PFSK-1 (cell line): Measurements from ENCODE around the gene SIPA1L3.

Experiments used
- FOXP2 ChIP-seq: optimal IDR thresholded peaks from 2 replicates; pipeline ENCODE3; 2011; ENCODE audit warnings: borderline replicate concordance, control low read depth, inconsistent platforms; ENCODE audit not compliant: insufficient read depth; ENCODE audit errors: extremely low read length, extremely low read depth
- POLR2AphosphoS5 ChIP-seq: IDR thresholded peaks from 2 replicates; pipeline ENCODE4 v1.6.1; 2012; ENCODE audit warnings: low read depth, mild to moderate bottlenecking, control low read depth, low read length, moderate library complexity
- SIN3A ChIP-seq: IDR thresholded peaks from 2 replicates; pipeline ENCODE4 v1.6.1; 2012; ENCODE audit warnings: mild to moderate bottlenecking, low read length, moderate library complexity, borderline replicate concordance; ENCODE audit not compliant: insufficient read depth
- TAF1 ChIP-seq: IDR thresholded peaks from 2 replicates; pipeline ENCODE4 v1.6.1; 2012; ENCODE audit warnings: low read length, control low read depth, borderline replicate concordance; ENCODE audit not compliant: insufficient read depth
- TF ChIP-seq, protein P1 (sequence below), 2 experiments: IDR thresholded peaks; 2 replicates each; pipeline versions ENCODE4 v1.6.1 to v1.8.0; 2011 to 2012; ENCODE audit warnings: low read depth in 2 of 2, low read length in 2 of 2, control low read depth in 1 of 2, inconsistent platforms in 1 of 2, mild to moderate bottlenecking in 1 of 2, moderate library complexity in 1 of 2; ENCODE audit not compliant: insufficient read depth in 1 of 2

SIPA1L3 gene

DNA sequence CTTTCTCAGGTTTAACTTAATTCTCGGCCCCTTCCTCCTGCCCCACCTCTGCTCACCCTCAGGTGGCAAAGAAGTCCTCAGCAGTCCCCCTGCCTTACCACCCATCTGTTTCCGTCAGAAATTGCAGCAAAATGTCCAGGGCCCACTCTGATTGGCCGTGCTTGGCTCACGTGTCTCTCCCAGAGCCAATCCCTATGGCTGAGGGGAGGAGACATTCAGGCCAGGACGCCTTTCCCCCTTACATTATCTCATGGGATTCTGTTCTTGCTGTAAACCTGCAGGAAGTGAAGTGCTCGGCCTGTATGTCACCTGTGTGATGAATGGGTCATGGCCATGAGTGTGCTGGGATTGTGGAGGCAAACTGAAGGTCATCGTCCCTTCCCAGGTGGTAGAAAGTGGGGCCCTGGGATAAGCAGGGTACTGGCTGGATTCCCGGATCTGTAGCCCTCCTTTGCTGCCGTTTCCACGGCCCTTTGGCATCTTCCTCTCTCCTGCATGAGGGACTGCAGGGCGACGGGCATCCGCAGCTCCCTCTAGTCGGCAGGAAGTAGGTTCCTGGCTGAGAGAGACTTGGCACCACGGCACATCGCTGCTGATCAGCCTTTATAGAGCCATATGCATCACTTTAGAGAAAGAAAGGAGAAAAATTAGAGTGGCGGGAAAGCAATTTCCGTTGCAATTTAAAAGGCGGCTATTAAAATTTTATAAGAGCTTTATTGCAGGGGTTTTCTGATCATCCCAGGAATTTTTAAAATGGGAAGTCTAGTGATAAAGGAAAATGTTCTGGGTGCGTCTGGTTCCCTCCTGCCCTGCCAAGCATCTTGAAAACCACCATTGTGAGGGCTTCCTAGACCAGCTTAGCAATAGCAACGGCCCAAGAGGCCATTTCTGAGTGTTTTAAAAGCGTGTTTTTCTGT is 118.2 kb downstream of the SIPA1L3 start:
- TF ChIP-seq, protein P1, sequence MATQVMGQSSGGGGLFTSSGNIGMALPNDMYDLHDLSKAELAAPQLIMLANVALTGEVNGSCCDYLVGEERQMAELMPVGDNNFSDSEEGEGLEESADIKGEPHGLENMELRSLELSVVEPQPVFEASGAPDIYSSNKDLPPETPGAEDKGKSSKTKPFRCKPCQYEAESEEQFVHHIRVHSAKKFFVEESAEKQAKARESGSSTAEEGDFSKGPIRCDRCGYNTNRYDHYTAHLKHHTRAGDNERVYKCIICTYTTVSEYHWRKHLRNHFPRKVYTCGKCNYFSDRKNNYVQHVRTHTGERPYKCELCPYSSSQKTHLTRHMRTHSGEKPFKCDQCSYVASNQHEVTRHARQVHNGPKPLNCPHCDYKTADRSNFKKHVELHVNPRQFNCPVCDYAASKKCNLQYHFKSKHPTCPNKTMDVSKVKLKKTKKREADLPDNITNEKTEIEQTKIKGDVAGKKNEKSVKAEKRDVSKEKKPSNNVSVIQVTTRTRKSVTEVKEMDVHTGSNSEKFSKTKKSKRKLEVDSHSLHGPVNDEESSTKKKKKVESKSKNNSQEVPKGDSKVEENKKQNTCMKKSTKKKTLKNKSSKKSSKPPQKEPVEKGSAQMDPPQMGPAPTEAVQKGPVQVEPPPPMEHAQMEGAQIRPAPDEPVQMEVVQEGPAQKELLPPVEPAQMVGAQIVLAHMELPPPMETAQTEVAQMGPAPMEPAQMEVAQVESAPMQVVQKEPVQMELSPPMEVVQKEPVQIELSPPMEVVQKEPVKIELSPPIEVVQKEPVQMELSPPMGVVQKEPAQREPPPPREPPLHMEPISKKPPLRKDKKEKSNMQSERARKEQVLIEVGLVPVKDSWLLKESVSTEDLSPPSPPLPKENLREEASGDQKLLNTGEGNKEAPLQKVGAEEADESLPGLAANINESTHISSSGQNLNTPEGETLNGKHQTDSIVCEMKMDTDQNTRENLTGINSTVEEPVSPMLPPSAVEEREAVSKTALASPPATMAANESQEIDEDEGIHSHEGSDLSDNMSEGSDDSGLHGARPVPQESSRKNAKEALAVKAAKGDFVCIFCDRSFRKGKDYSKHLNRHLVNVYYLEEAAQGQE (IDR thresholded peaks at IDR 0.05; ENCODE audit: insufficient read depth in 1 of 2, low read depth in 2 of 2, low read length in 2 of 2), result no peak
- TF ChIP-seq SIN3A (no peak), FOXP2 (no peak), TAF1 (no peak), POLR2AphosphoS5 (no peak)

DNA sequence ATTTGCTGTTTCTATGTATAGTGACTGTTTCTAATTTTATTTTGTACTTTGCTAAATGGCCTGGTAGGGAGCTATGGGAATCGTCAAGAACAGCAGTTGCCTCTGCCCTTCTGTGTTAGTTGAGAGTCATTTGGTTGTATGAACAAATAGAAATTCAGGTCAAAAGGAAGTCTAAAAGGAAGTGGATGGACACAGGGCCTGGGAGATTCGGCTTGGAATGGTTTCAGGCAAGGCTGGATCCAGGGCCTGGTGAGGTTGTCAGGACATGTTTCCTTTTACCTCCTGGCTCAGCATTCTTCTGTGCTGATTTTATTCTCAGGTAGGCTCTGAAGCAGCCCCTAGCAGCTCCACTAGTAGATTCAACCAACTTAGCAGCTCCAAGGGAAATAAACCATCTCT is 118.9 kb downstream of the SIPA1L3 start:
- TF ChIP-seq TAF1, result no peak
- TF ChIP-seq POLR2AphosphoS5, result no peak
- no peak for TF ChIP-seq FOXP2

DNA sequence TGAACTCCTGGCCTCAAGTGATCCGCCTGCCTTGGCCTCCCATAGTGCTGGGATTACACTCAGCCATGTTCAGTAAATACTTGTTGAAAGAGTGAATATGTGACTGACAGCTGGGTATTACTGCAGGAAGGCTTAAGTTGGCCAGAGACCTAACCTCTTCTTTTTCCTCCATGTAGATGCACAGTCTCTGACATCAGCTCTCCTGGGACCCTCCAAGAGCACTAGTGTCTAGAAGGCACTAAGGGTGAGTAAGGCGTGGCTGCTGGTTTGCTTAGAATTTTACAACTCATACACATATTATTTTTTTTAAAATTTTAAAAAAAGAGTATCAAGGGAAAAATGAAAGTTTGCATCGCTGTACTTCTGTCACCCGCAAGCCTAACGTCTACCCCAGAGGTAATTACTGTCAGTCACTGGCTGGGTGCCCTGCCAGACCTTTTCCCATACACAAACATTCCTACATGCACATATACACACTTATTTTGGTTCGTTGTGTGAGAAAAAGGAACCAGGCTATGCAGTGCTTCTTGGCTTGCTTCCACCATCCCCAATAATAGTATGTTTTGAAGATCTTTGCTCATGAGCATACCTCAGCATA is 122.0 kb downstream of the SIPA1L3 start:
- no peak for TF ChIP-seq FOXP2
- no peak for TF ChIP-seq POLR2AphosphoS5
- TF ChIP-seq, protein P1 (IDR thresholded peaks at IDR 0.05; ENCODE audit: insufficient read depth in 1 of 2, low read depth in 2 of 2, low read length in 2 of 2), result no peak
- no peak for TF ChIP-seq TAF1
- TF ChIP-seq SIN3A, result no peak

DNA sequence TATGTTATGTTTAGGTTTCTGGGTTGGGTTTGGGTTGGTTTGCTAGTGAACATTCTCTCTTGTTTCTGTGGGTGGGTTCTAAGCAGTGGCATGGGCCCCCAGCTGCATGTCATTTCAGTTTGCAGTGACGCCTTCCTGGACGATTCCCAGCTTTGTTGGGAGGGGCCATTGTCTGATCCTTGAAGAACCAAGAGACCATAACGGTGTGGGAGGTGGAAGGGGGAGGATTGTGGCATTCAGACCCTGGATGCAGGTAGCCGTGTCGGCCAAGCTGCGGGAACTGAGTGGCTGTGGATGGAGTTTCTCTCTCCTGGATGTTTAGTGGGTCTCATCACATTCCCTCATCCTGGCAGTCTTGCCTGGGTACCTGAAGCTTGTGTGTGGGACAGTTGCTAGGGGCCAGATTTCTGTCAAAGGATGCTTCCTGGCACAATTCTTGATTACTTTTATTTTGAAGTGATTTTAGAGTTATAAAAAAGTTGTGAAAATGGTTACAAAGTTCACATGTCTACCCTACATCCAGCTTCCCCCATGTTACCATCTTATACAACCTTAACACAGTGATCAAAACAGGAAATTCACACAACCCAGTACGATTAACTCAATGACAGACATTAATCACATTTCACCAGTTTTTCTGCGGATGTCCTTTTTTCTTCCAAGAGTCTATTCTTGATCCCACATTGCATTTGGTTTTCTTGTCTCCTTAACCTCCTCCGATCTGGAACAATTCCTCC is 123.8 kb downstream of the SIPA1L3 start:
- TF ChIP-seq, protein P1 (IDR thresholded peaks at IDR 0.05; ENCODE audit: insufficient read depth in 1 of 2, low read depth in 2 of 2, low read length in 2 of 2), result no peak
- TF ChIP-seq FOXP2 (no peak), TAF1 (no peak), SIN3A (no peak), POLR2AphosphoS5 (no peak)

DNA sequence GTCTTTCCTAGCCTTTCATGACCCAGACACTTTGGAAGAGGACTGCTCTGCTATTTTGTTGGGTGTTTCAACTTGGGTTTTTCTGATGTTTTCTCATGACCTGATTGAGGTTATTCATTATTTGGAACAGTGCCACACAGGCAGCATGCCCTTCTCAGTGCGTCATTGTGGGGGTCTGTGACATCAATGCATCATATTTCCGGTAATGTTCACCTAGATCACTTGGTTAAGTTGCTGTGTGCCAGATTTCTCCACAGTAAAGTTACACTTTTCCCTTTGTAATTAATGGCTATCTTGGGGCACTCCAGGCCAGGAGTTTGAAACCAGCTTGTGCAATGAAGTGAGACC is 124.4 kb downstream of the SIPA1L3 start:
- TF ChIP-seq, protein P1 (IDR thresholded peaks at IDR 0.05; ENCODE audit: insufficient read depth in 1 of 2, low read depth in 2 of 2, low read length in 2 of 2), result no peak
- TF ChIP-seq FOXP2 (no peak), TAF1 (no peak), SIN3A (no peak), POLR2AphosphoS5 (no peak)
